Psoas muscle (tissue), 8 donors: ENCODE measurements around the gene DIPK1C. TPM values are rescaled to one million over a fixed set of nuclear protein-coding genes. Genes with fewer than 3 reads are reported as not detected.

Experiments used
- ATAC-seq, 4 donors: fragments of 200-7000 bp; cut with Tn5 transposase; one replicate each; pipeline ENCODE4 v1.9.1; 2020; ENCODE audit warnings: moderate library complexity in 3 of 4, mild to moderate bottlenecking in 2 of 4
- DNase-seq, 2 donors: peaks; one replicate each; pipeline ENCODE4 v3.0.0-alpha.2; 2020
- H3K27ac ChIP-seq: fragments of 200-600 bp; one replicate; pipeline ENCODE4 v1.8.0; 2022
- H3K27me3 ChIP-seq, 3 donors: fragments of 200-600 bp in 1 of 3; one replicate each; pipeline versions ENCODE4 v1.6.1 to v1.8.0; 2013 to 2022; ENCODE audit warnings: low read length in 2 of 3, mild to moderate bottlenecking in 2 of 3, moderate library complexity in 1 of 3; ENCODE audit not compliant: insufficient read depth in 3 of 3
- H3K36me3 ChIP-seq, 2 donors: fragments of 200-600 bp in 1 of 2; one replicate each; pipeline versions ENCODE4 v1.6.1 to v1.8.0; 2013 to 2022; ENCODE audit warnings: low read depth in 1 of 2, mild to moderate bottlenecking in 1 of 2, moderate library complexity in 1 of 2; ENCODE audit not compliant: insufficient read depth in 1 of 2
- H3K4me1 ChIP-seq: fragments of 200-600 bp; one replicate; pipeline ENCODE4 v1.8.0; 2022
- H3K4me3 ChIP-seq: fragments of 200-600 bp; one replicate; pipeline ENCODE4 v1.8.0; 2022; ENCODE audit warnings: mild to moderate bottlenecking
- H3K9me3 ChIP-seq: fragments of 200-600 bp; one replicate; pipeline ENCODE4 v1.8.0; 2022
- WGBS, 3 donors: extraction: QIAGEN DNeasy Blood & Tissue Kit; methylation state at CpG; one replicate each; pipeline versions ENCODE4 v1.1.6 to v1.1.7; 2013; 5-methylcytosine and 5-hydroxymethylcytosine counted together
- intact Hi-C, 2 donors: fragments of 100-400 bp; cut with DNase I; formaldehyde crosslinking; loops; one replicate each; pipeline versions ENCODE4 v1.11.0 to v1.14.2; 2022
- polyA plus RNA-seq, 3 donors: library from polyadenylated mRNA; stranded (reverse); fragments of 200-250 nt; gene quantifications; one replicate each; pipeline ENCODE4 v1.2.3, GENCODE V29; 2013
- total RNA-seq, 4 donors: library from RNA; stranded (reverse); fragmentation: NEBNext Ultra II Directional in 2 of 4; extraction: Animal tissue kit (Norgen Biotek cat#: 25700) in 2 of 4; gene quantifications; one replicate each; pipeline versions ENCODE4 v1.2.1 to v1.2.4, GENCODE V29; 2021 to 2023
- TF ChIP-seq, protein P1 (sequence below): fragments of 200-600 bp; IDR thresholded peaks from one replicate; pipeline ENCODE4 v1.8.0; 2022; ENCODE audit warnings: antibody characterized with exemption
- donor health status: healthy with polysubstance abuse.
- donor health status: DM: no; HTN: no; CAD: no; lungs with moderate emphysema.
- donor health status: Bipolar disorder and iron deficiency.
- donor health status: healthy.
- donor health status: DM: yes; HTN: yes; CAD: no.
- donor health status: DM: no; HTN: no; CAD: no.
- donor health status: DM: no; HTN: no; CAD: no.
- donor health status: DM: yes; HTN: yes; CAD: no.

DIPK1C gene
- total and polyA plus RNA-seq, 7 donors: 0.07 to 0.67 (median 0.20) TPM

DNA sequence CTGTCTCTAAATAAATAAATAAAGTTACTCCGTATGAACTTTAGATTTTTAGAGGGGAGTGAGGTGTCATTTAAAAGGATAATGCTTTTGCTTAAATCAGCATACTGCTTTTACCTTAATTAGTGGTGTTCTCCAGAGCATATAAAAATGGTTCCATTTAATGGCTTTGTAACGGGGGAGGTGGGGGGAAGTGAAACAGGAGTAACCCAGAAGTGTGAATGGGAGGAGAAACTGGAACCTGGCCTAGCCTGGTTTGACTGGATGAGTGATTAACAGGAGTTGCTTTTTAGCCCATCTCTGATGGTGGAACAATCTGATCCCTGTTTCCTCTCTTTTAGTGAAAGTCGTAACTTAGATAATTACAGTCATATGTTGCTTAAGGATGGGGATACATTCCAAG is 40.7 kb upstream of the DIPK1C start:
- Histone ChIP-seq H3K36me3 (peaks cover 0 to 25% of the 10 kb centered on the region in 2 donors), H3K27ac (no peak overlapping the region), H3K4me1 (peaks cover 9% of the 10 kb centered on the region), H3K27me3 (no peaks in the 10 kb centered on the region), H3K4me3 (no peak overlapping the region), H3K9me3 (no peaks in the 10 kb centered on the region)
- no peak for DNase-seq
- TF ChIP-seq, protein P1, sequence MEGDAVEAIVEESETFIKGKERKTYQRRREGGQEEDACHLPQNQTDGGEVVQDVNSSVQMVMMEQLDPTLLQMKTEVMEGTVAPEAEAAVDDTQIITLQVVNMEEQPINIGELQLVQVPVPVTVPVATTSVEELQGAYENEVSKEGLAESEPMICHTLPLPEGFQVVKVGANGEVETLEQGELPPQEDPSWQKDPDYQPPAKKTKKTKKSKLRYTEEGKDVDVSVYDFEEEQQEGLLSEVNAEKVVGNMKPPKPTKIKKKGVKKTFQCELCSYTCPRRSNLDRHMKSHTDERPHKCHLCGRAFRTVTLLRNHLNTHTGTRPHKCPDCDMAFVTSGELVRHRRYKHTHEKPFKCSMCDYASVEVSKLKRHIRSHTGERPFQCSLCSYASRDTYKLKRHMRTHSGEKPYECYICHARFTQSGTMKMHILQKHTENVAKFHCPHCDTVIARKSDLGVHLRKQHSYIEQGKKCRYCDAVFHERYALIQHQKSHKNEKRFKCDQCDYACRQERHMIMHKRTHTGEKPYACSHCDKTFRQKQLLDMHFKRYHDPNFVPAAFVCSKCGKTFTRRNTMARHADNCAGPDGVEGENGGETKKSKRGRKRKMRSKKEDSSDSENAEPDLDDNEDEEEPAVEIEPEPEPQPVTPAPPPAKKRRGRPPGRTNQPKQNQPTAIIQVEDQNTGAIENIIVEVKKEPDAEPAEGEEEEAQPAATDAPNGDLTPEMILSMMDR: no peak
- intact Hi-C loops: loop anchor here (5.0 to 10.0 kb wide), 6 partner anchors 97 to 350 kb away; partner anchors contain the start of genes CYB5A (in 2 of the 2), ZNF407 (in 2 of the 2), FBXO15 (in 1 of the 2) and TIMM21 (in 1 of the 2)
- no peak for ATAC-seq
- 84 to 92% (median 89%) methylated on average over 3 of the region's 3 CpGs for WGBS, 3 donors

DNA sequence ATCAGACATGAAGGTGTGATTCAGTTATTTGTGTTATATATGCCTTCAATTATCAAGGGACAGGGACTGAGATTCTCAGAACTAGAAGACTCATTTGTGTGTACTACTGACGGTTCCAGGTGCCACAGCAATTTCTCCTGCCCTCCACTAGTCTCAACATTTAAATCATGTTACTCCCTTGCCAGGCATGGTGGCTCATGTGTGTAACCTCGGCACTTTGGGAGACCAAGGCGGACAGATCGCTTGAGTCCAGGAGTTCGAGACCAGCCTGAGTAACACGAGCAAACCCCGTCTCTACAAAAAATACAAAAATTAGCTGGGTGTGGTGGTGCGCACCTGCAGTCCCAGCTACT is 40.2 kb upstream of the DIPK1C start:
- 92 to 95% (median 93%) methylated on average over 8 of the region's 8 CpGs for WGBS, 3 donors
- ATAC-seq (no peak), DNase-seq (no peak)
- H3K4me1 ChIP-seq: peaks cover 9% of the 10 kb centered on the region
- intact Hi-C loops: loop anchor here (5.0 to 10.0 kb wide), 6 partner anchors 98 to 350 kb away; partner anchors contain the start of genes CYB5A (in 2 of the 2), ZNF407 (in 2 of the 2), FBXO15 (in 1 of the 2) and TIMM21 (in 1 of the 2)
- peaks cover 0 to 20% of the 10 kb centered on the region in 2 donors for H3K36me3 ChIP-seq
- TF ChIP-seq, protein P1: no peak
- H3K27me3 ChIP-seq: peaks cover 0 to under 1% (median 0%) of the 10 kb centered on the region in 3 donors
- peak overlapping the region; percentile 91 for H3K27ac ChIP-seq
- H3K4me3 ChIP-seq: peak overlapping the region; percentile 89
- no peaks in the 10 kb centered on the region for H3K9me3 ChIP-seq

DNA sequence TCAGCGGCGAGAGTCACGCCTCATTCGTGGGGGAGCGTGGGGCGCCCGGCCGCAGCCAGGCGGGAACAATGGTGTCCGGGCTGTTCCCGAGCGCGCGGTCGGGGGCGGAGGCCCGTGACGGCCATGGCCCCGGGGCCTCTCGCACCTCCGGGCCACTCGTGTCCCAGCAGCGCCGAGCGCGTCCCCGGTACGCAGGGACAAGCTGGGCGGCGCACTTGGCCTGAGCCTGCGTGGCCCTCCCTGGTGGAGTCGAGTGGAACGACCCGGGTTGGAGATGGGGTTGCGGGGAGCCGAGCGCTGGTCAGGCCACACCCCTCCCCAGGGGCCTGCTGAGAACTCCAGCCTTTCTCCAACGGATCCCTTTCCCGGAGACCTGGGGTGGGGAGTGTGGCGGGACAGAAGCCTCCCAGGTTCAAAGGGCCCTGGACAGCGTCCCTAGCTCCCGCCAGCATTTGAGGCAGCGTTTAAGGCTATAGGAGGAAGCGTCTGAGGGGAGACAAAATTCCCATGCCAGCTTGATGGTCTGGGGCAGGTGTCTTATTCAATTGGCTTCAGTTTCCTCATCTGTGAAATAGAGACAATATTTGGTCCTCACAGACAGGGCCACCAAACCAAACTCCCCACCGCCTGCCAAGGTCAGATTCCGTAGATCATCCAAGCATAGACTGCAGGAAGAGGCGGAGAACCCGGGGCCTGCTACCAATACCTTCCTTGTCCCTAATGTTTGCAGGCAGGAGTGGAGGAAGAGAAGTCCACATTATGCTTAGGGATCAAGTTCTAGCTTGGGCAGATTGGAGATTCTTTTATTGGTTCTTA is 39.6 kb upstream of the DIPK1C start:
- Histone ChIP-seq H3K4me1 (peaks cover 9% of the 10 kb centered on the region), H3K27ac (peak overlapping the region; percentile 91), H3K9me3 (peaks cover 1% of the 10 kb centered on the region), H3K4me3 (peak overlapping the region; percentile 89), H3K36me3 (peaks cover 0 to 14% of the 10 kb centered on the region in 2 donors), H3K27me3 (peaks cover 0 to 2% (median 0%) of the 10 kb centered on the region in 3 donors)
- intact Hi-C loops: loop anchor here (5.0 to 10.0 kb wide), 6 partner anchors 98 to 349 kb away; partner anchors contain the start of genes CYB5A (in 2 of the 2), ZNF407 (in 2 of the 2), FBXO15 (in 1 of the 2) and TIMM21 (in 1 of the 2)
- DNase-seq (peak; percentile 70 to 83), ATAC-seq (peak; percentile 53 to 62 (median 55))
- TF ChIP-seq, protein P1: peak; percentile 26
- WGBS, 3 donors: 2 to 4% (median 3%) methylated on average over 32 to 48 of the region's 48 CpGs

DNA sequence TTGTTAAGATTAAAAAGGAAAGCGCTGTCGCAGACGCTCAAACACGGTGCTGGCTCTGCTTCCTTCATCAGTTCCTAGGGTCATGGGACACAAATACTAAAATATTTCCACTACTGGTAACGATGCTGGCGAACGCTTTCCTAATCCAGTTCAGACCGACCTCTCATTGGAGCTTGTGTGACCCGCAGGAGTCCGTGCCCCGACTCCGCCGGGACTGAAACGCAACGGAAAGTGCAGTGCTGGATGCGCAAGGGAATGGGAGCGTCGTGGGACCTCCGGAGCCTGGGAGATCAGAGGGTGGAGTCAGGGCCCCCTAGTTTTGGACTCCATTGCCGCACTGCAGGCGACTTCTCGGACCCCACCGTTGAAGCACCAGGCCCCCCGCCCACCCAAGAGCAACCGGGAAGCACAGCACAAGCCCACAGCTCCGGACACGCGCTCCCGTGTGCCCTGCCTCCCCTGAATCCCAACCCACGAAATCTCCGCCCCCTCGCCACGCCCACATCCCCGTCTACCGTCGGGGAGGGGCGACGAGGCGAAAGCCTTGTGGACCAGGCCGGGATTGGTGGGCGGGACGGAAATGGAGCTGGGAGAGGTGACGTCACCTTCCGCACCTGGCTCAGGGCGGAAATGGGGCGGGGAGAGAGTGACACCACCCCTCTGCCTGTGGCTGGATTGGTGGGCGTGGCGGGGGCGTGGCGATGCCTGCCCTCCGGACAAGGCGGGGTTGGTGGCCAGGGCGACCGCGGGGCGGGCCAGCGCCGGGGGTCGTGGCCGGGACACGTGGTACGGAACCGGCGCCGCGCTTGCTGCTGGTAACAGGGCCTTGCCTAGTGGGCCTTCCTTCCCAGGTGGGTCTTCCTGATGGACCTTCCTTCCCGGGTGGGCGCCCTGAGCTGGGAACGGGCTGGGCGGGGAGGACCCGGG is 38.7 kb upstream of the DIPK1C start, which contains the start of gene CNDP2:
Gene CNDP2, plus strand, starts transcription at position 783 of the 927 bp plus-strand sequence. CDS start 3,611 bp downstream, outside the sequence.
- peaks cover 0 to 6% of the 10 kb centered on the region in 2 donors for H3K36me3 ChIP-seq
- H3K9me3 ChIP-seq: peaks cover 3% of the 10 kb centered on the region
- TF ChIP-seq, protein P1: no peak
- peak; percentile 100 for DNase-seq
- H3K27ac ChIP-seq: peak within 1 kb of the TSS; percentile 91
- H3K4me3 ChIP-seq: peak within 1 kb of the TSS; percentile 89
- 0% methylated on average over 55 to 71 of the region's 71 CpGs for WGBS, 3 donors
- peaks cover 9% of the 10 kb centered on the region for H3K4me1 ChIP-seq
- H3K27me3 ChIP-seq: peaks cover 0 to 2% (median 0%) of the 10 kb centered on the region in 3 donors
- intact Hi-C loops: loop anchor here (5.0 to 10.0 kb wide), 6 partner anchors 99 to 349 kb away; partner anchors contain the start of genes CYB5A (in 2 of the 2), ZNF407 (in 2 of the 2), FBXO15 (in 1 of the 2) and TIMM21 (in 1 of the 2)
- ATAC-seq: peak; percentile 97 to 99 (median 98)
